Activated CD4-positive, alpha-beta T cell treated with anti-CD3 and anti-CD28 coated beads for 24 hours (primary cell): ENCODE measurements around the gene PLCH1.
A peak's percentile ranks its signal among the peaks of the same experiment; 100 is the strongest.

Source experiments
- DNase-seq, 2 donors: peaks; one replicate each; pipeline ENCODE4 v3.0.0-alpha.2; 2020; ENCODE audit warnings: low read depth in 2 of 2

Gene PLCH1, protein sequence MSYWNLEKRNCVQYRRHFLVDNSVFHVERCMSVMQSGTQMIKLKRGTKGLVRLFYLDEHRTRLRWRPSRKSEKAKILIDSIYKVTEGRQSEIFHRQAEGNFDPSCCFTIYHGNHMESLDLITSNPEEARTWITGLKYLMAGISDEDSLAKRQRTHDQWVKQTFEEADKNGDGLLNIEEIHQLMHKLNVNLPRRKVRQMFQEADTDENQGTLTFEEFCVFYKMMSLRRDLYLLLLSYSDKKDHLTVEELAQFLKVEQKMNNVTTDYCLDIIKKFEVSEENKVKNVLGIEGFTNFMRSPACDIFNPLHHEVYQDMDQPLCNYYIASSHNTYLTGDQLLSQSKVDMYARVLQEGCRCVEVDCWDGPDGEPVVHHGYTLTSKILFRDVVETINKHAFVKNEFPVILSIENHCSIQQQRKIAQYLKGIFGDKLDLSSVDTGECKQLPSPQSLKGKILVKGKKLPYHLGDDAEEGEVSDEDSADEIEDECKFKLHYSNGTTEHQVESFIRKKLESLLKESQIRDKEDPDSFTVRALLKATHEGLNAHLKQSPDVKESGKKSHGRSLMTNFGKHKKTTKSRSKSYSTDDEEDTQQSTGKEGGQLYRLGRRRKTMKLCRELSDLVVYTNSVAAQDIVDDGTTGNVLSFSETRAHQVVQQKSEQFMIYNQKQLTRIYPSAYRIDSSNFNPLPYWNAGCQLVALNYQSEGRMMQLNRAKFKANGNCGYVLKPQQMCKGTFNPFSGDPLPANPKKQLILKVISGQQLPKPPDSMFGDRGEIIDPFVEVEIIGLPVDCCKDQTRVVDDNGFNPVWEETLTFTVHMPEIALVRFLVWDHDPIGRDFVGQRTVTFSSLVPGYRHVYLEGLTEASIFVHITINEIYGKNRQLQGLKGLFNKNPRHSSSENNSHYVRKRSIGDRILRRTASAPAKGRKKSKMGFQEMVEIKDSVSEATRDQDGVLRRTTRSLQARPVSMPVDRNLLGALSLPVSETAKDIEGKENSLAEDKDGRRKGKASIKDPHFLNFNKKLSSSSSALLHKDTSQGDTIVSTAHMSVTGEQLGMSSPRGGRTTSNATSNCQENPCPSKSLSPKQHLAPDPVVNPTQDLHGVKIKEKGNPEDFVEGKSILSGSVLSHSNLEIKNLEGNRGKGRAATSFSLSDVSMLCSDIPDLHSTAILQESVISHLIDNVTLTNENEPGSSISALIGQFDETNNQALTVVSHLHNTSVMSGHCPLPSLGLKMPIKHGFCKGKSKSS (N-terminal part only)

DNA sequence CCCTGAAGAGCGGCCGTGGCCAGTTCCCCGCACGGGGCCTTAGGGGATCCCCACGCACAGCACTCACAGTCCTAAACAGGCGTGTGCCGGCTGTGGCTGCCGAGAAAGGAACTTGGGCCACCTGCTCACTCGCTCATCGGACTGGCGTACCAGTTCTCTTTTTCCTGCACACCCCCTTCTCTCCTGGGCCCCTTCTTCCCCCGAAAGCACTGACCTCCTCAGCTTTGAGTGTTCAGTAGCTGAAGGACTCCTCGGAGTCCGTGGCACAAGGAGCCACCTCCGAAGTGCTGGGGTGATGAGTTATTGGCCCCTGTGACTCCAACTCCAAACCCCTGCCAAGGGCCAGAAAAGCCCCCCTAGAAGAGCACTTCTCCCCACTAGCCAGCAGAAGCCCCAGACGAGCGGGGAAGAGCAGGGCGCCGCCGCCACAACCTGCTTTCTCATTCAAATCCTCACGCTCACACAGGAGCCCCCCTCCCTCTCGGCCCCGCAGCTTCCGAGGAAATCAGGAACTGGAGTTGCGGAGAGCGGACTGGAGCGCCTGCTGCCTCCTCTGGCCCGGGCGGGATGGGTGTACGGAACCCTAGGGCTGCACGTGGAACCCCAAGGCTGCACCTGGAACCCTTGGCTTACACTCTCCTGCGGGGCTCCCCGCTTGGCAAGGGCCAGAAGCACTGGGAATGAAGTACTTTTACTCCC is at the start of gene PLCH1:
Gene PLCH1, minus strand, starts transcription at position 446 of the 699 bp plus-strand sequence. CDS start 40,847 bp downstream, outside the sequence.
- peak; percentile 11 to 16 for DNase-seq

DNA sequence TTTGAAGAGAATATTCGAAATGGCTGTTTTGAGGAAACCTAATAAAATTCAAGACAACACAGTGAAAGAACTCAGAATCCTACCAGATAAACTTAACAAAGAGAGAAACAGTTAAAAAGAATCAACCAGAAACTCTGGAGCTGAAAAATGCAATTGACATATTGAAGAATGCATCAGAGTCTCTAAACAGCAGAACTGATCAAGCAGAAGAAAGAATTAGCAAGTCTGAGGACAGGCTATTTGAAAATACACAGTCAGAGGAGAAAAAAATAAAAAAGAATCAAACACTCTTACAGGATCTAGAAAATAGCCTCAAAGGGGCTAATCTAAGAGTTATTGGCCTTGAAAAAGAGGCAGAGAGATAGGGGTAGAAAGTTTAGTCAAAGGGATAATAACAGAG is 47.7 kb upstream of the PLCH1 start:
- DNase-seq = no peak

DNA sequence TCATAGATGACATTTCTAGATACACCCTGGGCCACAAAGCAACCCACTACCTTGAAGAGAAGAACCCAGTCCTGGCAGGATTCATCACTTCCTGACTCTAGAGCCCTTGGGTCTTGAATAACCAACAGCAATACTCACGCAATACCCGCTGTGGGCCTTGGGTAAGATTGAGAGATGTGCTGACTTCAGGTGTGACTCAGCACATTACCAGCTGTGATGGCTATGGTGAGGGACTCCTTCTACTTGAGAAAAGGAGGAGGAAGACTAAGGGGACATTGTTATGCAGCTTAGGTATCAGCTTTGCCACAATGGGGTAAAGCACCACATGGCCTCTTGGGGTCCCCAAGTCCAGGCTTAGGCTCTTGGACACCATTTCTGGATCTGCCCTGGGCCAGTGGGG is 46.3 kb upstream of the PLCH1 start:
- DNase-seq = no peak

DNA sequence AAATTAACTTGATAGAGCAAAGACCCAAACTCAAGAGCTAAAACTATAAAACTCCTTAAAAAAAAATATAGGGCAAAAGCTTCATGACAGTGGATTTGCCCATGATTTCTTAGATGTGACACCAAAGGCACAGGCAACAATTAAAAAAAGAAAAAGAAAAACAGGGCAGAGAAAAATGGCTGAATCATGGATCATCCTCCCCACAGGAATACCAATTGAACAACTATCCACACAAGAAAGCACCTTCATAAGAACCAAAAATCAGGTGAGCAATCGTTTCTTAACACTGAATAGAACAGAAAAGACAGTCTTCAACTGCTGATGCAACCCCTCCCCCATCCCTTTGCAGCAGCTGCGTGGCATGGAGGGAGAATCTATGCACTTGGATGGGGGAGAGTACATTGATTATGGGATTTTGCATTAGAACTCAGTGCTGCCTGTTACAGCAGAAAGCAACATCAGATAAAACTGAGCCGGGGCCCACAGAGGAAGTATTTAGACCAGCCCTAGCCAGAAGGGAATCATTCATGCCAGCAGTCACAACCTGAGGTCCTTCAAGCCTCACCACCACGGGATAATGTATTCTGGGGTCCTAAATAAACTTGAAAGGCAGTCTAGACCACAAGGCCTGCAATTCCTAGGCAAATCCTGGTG is 45.5 kb upstream of the PLCH1 start:
- DNase-seq = no peak

DNA sequence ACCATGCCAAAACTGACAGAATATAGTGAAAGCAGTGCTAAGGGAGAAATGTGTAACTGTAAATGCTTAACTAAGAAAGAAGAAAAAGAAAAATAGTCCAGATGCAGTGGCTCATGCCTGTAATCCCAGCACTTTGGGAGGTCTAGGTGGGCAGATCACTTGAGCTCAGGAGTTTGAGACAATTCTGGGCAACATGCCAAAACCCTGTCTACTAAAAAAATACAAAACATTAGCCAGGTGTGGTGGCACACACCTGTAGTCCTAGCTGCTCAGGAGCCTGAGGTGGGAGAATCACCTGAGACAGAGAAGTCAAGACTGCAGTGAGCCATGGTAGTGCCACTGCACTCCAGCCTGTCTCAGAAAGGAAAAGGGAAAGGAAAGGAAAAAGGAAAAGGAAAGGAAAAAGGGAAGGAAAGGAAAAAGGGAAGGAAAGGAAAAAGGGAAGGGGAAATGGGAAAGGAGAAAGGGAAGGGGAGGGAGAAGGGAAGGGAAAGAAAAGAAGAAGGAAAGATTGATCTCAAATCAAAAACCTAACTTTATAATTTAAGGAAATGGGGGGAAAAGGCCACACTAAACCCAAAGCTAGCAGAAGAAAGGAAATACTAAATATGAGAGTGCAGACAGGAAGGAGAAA is 40.9 kb upstream of the PLCH1 start:
- no peak for DNase-seq

DNA sequence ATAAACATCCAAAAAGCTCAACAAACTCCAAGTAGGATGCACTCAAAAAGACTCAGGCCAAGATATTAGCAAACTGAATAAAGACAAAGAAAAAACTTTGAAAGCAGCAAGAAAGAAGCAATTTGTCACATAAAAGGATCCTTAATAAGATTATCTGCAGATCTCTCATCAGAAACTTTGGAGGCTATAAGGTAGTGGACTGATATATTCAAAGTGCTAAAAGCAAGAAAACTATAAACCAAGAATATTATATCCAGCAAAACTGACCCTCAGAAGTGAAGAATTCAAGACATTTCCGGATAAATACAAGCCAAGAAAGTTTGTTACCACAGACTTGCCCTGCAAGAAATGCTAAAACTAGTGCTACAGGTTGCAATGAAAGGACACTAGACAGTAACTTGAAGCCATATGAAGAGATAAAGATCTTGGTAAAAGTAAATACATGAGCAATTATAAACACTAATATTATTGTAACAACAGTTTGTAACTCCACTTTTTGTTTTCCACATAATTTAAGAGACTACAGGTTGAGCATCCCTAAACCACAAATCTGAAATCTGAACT is 37.6 kb upstream of the PLCH1 start:
- no peak for DNase-seq

DNA sequence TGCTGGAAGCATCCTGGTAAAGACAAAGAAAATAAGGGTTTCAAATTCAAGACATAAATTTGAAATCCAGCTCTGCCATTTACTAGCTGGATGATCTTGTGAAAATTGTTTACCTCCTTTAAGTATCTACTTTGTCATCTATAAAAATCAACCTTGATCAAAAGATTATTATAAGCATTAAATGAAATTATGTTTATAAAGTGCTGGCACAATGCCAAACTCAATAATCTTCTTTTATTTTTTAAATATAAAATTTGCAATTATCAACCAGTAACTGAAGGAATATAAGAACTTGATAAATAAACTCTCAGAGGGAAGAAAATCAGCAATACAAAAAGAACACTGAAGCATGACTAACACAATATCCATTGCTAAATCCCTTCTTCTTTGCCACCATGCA is 35.4 kb upstream of the PLCH1 start:
- no peak for DNase-seq

DNA sequence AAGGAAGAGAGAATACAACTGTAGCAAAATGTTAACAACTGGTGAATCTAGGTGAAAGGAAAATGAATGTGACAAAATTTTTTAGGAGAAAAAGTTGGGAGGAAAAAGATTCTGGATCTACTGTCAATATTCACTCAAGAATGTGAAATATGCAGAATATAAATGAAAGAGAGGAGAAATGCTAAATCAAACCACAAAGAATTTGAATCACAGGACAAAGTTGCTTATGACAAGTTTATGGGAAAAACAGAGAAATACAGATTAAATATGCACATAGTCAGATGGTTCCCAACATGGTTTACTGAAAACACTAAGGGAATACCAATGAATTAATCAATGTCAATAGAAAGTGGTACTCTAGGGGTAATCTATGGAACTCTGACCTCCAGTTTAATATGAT is 33.6 kb upstream of the PLCH1 start:
- no peak for DNase-seq

DNA sequence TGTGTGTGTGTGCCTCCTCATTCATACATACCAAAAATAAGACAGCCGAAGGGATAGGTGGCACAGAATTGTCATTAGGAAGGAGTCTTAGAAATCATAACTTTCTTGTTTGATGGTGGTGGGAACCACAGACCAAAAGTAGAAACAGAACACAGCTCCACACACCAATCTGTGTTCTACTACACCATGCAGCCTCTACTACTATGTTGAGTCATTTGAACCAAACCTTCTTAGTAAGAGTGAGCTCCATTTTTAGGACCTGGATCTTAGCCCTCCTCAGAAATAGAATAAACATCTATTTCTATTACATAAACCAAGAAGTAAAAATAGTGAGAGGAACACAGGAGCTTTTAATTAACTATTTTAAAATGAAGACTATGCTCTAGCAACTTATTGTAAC is 27.9 kb upstream of the PLCH1 start:
- DNase-seq = no peak

DNA sequence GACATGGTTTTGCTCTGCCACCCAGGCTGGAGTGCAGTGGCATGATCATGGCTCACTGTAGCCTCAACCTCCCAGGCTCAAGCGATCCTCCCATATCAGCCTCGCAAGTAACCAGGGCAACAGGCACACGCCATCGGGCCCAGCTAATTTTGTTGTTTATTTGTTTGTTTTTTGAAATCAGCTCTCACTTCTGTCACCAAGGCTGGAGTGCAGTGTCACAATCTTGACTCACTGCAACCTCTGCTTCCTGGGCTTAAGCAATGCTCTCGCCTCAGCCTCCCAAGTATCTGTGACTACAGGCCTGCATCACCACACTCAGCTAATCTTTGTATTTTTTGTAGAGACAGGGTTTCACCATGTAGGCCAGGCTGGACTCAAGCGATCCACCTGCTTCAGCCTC is 26.3 kb upstream of the PLCH1 start:
- no peak for DNase-seq

DNA sequence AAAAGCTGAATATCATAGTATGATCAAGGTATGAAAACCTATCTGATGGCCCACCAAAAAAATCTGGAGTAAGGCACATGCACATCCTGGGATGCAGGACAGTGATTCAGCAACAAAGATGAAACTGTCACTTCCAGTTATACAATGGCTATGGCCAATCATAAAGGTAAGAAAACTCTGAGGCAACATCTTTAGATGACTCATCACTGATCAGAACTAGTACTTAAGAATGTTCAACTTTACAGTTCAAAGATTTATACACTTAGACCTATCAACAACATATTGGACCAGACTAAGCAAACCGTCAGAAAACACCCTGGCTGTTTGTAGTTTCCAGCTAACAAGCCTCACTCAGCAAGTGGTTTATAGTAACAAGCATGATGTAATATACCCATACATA is 21.3 kb upstream of the PLCH1 start:
- no peak for DNase-seq

DNA sequence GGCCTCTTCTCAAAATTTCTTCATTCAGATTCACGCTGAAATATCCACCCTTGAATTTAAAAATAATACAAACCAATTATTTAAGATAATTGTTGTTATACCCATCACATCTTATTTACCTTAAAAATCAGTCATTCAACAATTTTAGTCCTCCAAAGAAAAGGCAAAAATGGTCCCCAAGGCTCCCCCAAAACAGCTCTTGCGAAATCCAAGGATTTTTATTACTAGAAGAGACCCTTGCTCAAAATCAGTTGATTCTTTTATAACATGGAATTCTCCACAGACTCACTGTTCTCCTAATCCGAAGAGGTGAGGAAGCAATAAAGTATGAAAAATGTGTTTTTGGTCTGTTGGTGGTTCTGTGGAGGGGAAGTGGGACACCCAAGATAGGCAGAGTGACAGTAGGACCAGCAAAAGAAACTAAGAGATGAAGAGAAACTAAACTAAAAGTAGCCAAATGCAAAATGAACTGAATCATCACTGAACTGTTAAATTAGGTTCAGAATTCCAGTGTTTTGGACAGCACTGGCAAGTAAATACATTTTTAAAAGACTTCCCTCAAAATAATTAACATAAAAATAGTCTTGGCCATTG is 19.1 kb upstream of the PLCH1 start:
- no peak for DNase-seq

DNA sequence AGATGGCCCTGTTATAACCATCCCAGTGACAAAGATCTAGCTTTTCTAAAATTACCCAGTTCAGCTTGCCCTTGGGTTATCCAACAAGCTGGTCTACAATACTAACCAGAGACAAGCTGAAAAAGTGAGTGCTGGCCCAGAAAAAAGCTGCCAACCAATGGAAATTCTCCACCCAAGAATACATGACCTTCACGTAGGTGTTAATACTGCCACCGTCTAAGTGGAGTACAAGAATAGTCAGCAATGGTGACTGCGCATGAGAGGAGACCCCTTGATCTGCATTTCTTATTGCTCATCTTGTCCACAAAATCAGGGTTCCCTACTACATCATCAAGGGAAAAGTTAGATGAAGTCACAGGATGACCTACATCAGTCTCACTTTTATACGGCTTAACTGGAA is 15.8 kb upstream of the PLCH1 start:
- DNase-seq = no peak

DNA sequence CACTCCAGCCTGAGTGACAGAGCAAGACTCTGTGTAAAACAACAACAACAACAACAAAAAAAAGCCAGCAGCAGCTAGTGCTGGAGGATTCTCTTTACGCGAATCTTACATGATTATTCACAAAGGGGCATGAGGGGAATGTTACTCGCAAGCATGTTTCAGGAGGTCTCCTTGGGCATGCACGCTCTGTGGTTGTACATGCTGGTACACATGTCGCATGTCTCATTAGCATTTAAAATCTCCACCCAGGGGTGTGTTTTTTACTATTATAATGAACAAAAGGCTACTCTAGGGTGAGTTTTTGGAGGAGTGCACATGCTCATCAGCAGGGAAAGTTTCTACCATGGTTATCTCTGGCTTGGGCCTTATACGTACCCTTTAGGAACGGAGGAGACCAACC is 12.7 kb upstream of the PLCH1 start:
- DNase-seq = no peak

DNA sequence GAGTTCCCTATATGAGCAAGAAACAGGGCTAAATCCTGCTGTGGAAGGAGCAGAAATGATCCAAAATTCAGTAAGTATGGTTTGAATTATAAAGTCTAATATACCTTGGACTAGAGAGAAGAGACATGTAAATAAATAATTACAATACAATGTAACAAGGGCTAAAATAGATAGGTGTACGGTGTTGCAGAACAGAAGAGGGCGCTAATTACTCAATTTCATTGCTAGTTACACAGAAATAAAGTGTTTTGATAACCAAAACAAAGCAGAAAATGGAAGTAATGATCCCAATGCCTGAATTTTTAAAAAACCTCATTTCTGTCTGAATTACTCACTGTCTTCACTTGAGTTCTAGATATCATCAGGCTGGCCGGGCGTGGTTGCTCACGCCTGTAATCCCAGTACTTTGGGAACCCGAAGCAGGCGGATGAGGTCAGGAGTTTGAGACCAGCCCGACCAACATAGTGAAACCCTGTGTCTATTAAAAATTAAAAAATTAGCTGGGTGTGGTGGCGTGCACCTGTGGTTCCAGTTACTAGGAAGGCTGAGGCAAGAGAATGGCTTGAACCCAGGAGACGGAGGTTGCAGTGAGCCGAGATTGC is 8.3 kb upstream of the PLCH1 start:
- DNase-seq = no peak

DNA sequence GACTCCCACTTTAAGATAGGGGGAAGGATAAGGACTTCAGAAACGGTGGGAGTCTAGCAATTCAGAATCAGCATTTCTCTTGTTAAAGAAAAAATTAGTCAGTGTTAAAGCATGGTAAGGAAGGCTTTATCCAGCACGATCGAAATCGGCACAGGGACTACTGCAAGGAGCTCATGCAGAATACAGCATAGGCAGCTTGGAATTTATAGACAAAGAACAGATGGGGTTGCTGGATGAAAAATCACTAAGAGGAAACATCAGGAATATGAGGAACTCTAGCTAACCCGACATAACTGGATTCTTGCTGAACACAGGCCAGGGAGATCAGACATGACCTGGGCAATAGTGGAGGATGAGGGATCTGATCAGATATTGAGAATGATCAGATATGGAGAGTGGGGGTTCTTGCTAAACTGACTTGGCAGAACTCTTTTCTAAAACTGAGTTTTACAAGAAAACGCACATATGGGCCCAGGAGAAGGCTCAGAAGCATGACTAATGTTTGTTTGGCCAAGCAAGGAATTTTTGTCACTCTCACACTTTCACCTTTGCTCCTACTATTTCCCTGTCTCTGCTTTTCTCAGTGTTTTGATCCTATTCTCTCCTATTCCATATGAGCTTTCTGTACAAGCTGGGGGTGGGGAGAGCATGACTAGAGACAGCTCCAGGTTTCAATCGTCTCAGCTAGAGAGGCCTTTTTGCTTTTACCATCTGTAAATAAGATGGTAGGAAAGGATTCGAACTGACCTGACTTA is 3.9 kb upstream of the PLCH1 start:
- DNase-seq = no peak

DNA sequence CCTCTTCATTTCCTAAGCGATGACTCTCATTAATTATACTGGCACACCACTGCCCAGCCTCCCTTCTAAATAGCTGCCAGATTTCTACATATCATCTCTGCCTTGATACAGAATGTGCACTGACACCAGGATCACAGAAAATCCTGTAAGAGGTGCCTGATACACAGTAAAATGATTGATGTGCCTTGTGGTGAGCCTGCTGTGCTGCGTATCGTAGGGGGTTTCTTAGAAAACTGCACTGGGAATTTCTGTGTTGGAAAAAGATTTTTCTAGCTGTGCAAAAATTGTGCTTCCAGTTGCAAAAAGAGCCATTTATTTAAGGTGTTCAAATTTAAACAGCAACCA is 3.0 kb upstream of the PLCH1 start:
- DNase-seq = no peak

DNA sequence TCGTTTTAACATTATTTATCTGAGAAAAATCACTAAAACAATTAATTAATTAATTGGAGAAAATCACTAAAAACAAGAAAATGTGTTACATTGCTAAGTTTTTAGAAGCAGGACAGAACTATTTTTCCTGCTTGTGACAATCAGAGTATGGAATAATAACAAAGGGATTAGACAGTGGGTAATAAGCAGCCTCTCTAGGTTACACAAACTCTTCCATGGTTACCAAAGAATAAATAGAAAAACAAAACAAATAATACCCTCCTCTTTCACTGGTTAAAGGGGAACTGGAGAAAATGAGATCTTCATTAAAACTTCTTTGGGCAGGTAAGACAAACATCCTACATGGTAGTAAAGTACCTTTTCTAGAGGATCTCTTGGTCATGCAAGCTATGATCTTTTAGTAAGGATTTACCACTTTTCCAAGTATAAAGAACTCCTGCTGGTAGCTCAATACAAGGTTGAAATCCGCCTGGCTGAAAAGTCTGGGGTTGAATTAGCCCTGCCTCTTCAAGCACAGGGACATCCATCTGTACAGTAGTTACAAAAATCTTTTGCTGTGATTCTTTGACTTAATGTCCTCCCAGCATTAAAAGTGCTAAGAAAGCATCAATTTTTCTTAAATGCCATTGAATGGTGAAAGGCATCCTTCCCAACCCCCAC is 2.5 kb upstream of the PLCH1 start:
- no peak for DNase-seq
